GM20431 (cell line): ENCODE measurements around the gene CPOX.
"Not testable (repeated sequence)": the region's sequence is repeated elsewhere in the genome, so short reads cannot be mapped to it uniquely, and the experiment has no call there.

Experiments
- in situ Hi-C: fragments of 300-500 bp; cut with MseI, MboI; formaldehyde crosslinking; loops from one replicate; pipeline ENCODE4 v1.15.0; 2020; ENCODE audit warnings: low sequenced_read_pairs; ENCODE audit not compliant: unreplicated experiment

The CPOX gene

DNA sequence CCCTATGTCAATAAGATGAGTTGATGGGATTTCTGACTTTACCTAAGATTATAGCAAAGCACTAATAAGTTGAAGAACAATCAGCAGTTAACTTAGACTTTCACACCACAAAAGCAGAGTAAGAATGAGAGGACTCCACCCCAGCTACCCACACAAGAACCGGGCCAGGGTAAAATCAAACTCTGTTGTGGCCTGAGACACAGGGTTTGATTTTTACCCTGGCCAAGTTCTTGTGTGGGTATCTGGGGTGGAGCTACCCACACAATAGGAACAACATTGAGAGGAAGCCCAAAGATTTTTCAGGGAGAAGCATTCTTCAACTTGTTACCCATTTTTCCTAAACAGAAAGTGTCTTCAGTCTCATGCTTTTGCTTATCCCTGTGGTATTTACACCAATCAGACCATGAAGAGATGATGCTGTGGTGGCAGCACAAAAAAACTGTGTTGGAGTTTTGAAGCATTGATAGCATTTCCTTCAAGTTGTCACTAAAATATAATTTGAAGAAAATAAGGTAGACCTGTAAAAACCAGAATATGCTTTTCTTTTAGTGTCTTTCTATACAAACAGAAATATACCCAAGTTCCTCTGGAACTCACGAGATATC lies 25.6 kb downstream of the CPOX start:
- in situ Hi-C loops, result no loop called here

DNA sequence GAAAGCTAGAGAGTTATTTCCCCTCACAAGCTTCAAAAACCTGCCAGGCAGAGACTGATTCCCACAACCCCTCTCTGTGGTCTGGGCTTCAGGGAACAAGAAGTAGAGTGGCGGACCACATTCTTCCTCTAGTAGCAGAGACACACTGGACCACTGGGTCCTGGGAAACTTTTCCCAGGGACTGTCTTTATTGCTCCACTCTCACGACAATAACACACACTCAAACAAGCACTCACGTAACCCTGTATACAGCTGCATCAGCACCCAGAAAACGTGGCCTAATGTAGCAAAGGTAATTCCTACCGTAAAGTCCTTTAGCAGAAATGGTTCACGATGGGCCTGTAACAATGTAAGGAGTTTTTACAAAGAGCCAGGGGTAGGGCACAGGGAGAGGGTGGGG lies 27.6 kb downstream of the CPOX start:
- in situ Hi-C loops, result no loop called here

DNA sequence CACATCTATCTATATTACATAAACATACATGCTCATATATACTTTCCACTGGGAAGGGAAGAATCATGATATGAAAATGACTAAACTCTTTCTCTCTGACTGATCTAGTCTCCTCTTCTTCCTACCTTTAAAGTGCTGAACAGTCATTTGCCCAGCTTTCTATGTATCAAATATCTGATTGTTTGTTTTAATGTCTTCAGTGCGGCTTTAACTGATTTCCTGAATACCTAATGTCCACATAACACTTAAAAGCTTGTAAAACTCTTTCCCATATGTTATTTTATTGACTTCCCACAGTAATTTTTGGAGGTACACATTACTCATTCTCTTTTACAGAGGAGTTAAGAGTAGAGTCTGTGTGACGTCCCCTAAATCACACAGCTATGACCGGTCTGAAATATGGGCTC lies 28.2 kb downstream of the CPOX start:
- in situ Hi-C loops, result no loop called here

DNA sequence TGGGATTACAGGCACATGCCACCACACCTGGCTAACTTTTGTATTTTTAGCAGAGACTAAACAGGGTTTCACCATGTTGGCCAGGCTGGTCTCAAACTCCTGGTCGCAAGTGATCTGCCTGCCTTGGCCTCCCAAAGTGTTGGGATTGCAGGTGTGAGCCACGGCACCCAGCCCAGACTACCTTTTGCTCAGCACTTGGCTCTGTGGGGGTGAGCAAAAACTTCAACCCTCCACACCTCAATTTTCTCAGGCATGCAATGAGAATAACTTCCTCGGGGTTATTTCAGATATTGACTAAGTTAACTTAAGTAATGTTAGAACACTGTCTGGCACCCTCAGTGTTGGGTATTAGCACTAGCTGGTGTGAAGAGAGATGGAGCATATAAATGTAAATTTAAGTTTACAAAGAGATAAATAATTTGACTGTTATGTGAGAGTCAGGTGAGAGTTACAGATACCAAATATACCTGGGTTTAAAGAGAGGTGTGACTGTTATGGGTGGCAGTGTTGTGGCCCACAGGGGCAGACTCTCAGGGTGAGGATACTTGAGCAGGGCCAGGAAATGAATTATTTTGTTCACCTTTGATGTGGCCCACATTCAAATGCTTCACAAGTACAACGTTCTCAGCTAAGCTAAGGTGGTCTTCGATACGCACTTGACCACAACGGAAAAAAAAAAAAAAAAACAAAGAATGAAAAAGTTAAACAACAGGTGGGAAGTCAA lies 29.0 kb downstream of the CPOX start:
- in situ Hi-C loops, result no loop called here

DNA sequence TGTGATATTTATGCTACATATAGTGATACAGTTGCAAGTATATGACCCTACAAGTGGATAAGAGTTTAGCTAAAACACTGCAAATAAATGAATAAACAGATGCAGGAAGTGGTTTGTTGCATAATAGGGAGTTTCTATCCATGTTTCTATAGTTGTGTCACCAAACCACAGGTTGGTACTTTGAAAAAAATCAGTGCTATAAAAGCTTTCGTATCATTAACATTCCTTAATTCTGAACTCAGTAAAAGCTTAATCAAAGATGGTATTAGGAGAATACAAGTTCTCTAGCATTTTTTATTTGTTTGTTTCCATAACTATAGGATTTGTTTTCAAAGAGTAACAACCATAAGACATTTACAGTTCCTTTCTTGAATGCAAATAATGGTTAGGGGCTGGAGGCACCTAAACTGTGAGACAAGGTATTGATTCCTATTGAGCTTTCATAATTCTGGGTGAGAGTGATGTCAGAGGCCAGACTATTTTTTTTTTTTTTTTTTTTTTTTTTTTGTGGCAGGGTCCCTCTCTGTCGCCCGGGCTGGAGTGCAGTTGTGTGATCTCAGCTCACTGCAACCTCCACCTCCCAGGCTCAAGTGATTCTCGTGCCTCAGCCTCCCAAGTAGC lies 29.6 kb downstream of the CPOX start:
- in situ Hi-C loops, result no loop called here

DNA sequence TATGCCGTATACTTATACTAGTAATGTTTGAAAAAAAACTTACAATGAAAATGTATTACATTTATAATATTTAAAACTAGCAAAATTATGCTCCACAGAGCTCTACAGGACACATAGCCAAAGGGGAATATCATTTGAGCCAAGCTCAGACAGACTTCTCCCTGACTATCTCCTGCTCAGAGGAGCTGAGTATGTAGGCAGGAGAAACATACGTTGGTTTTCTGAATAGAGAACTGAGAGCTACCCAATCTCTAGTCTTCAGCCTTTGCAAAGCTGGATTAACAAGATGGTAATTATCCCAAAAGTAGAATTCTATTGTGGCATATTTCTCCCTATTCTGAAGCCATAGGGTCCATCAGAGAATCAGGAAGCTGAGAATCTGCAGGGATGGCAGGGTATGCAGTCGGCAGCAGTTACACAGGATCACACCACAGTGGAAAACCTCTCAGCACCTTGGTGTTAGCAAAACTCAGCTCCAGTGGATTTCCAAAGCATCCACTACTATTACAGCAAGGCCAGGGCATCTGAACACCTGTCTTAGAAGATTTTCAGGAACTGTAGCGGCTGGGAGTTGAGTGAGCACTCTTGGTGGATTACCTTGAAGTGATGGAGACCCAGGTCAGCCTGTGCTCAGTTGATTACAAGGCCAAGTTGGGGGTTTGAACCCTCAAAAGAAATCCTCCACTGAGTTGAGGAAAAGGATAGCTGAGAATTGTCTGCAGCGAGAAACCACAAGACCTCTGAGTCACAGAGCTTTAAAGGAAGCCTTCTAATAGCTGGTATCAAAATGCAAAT lies 31.5 kb downstream of the CPOX start:
- in situ Hi-C loops, result no loop called here

DNA sequence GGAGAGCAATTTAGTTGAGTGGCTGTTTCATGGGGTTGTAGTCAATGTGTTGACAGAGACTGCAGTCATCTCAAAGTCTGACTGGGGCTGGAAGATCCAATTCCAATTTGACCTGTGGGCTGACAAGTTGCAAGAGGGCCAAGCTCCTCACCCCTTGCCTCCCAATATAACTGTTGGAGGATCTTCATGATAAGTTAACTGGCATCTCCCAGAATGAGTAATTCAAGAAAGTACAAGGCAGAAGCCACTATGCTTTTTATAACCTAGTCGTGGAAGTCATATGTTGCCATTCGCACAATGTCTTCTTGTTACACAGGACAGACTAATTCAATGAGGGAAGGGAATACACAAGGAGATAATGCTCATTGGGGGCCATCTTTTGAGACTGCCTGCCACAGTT lies 32.5 kb downstream of the CPOX start:
- in situ Hi-C loops, result no loop called here

DNA sequence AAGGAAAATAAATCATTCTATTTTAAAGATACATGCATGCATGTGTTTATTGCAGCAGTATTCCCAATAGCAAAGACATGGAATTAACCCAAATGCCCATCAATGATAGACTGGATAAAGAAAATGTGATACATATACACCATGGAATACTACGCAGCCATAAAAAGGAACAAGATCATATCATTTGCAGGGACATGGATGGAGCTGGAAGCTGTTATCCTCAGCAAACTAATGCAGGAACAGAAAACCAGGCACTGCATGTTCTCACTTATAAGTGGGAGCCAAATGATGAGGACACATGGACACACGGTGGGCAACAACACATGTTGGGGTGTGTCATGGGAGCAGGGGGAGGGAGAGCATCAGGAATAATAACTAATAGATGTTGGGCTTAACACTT lies 33.6 kb downstream of the CPOX start:
- in situ Hi-C loops, result not testable (repeated sequence)

DNA sequence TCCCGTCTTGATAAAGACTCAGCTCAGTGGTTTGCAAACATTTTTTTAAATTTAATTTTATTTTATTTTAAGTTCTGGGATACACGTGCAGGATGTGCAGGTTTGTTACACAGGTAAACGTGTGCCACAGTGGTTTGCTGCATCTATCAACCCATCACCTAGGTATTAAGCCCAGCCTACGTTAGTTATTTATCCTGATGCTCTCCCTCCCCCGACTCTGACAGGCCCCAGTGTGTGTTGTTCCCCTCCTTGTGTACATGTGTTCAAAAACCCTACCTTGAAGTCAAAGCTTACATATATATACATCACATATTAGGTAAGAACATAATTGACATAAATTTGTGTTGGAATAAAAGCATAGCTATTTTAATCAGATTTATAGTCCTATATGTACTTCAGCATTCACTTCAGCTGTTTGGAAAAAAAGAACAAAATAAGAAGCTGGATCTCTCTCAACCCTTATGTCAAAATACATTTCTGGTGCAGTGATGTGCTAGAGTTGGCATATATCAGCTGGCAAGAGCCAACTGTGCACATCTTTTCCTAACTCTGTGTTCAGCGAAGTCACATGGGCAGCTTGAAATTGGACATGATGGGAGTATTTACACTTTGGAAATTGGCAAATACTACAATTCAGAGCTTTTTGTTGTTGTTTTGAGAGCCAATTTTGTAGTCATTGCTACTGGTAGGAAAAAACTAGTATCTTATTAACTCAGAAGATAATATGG lies 35.1 kb downstream of the CPOX start:
- in situ Hi-C loops, result no loop called here

DNA sequence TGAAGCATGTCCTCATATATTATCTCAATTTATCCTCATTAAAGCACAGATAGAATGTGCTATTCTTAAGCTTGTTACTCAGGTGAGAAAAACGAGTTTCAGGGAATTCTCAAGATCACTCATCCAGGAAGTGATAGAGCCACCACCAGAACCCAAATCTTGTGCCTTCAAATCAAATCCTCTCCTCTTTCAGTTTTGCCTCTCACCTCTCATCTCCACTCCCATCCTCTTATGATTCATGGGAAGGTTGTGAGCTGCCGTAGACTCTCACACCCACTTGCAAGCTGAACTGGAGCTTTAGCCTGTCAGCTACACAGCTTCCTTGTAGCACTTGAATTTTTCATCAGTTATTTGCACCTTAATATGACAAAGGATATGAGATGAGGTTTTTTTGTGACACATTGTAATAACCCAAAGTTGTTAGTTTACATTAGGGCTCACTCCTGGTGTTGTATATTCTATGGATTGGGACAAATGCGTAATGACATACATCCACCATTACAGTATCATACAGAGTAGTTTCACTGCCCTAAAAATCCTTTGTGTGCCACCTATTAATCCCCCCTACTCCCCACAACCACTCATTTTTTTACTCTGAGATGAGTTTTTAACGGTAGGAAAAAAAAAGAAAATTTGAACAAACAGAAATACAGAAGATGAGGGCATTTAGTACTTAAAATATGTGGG lies 35.9 kb downstream of the CPOX start:
- in situ Hi-C loops, result no loop called here

DNA sequence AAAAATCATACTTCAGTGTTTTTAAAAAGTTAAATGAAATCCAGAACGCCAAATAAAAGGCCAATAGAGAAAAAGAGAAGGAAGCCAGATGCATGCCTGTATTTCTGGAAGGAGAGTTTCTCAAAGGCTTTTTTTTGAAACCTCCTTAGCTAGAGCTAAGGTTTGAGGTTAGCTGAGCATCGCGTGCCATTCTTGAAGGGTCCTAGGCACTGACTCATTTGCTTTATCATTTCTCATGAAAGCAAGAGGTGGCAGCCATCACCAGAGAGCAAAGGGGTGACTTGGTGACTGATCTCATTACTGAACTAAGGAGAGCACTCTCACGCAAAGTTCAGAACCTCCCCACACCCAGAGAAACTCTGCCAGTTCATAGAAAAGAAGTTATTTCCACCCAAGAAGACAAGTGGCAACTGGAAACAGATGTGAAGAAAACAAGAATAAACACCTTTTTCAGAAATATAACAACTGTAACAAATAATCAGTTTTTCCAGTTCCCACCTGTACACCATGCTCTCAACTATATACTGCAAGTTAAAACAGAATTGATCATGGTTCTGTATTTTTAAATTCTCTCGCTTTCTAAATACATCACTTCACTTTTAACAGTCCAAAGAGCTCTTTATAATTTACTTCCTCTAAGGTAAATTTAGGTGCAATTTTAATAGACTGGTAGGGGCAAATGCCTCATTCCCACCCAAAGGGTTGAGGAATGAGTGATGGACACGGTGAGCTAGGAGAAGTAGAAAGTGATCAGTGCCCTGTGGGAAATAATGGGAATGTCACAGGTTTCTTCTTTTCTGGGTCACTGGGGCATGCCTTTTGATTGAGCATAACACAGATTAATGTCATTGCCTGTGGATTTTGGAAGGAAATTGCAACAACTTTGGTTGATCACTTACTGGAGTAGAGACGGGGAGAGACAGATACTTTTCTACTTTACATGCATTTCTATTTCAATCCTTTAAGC lies 37.0 kb downstream of the CPOX start:
- in situ Hi-C loops, result no loop called here

DNA sequence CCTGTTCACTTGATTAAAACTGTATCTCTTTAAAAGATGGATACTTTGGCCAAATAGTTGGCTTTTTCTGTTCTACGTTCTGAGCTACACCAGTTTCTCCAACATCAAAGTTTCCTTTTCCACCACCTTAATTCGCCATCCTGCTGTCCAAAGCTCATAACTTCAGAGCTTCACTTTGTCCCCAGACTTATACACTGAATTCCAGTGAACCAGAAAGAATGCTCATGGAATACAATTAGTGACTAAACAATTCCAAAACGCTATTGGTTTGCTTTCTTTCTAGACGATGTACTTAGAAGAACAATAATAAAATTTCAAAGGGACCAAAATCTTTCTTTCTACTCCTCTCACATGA lies 38.4 kb downstream of the CPOX start:
- in situ Hi-C loops, result no loop called here

DNA sequence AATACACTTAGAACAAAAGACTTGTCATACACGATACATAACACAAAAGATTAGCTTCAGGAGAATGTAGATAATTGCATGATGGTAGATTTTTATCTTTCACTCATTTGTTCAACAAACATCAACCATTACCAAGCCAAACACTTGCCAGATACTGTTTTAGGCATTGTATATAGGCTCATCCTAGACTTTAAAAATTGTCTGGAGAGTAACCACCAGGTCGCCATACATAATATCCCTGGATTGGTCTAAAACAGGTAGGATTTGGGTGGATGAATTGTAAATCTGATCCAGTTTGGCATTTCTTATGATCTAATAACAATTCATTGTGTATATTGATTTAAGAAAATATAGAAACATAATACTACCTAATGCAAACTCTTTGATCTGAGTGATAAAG lies 38.8 kb downstream of the CPOX start:
- in situ Hi-C loops, result no loop called here

DNA sequence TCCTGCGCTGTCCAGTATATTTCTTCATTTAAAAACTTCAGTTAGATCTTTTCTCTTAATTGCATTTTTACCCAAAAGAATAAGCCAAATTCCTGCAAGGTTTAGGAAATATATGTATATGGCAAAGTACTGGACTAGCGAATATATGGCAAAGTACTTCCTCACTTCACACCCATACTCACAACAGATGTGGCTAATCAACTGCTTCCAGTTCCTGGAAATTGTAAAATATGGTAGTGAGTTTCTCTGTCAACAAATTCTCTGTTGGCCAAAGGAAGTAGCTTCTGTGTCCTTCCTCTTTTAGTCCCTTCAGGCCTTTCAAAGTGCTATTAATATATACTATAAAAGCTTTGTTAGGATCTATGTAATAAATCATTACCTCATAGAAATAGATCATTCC lies 39.7 kb downstream of the CPOX start:
- in situ Hi-C loops, result no loop called here

DNA sequence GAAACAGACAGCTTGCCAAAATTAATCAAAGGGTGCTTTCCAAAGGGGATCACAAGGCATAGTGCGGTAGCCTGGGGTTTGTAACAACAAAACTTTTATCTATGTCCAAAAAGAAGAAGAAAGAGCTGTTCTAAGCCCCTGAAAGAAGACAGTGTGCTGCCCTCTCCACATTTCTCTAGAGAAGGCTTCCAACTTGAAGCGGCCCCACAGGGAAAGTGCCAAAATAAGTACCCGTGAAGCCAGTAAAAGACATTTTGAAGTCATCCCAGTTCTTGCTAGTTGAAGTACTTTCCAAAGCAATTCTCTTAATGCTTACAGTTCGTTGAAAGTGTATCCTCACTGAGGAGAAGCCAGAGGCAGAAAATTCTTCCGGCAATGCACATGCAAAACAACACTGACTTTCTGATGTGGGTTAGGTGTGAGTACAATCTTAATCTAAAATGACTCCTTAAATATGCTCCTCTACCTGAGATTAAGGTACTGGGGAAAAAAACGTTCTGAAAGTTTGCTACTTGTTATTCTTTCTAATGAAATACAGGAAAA lies 40.3 kb downstream of the CPOX start:
- in situ Hi-C loops, result no loop called here

DNA sequence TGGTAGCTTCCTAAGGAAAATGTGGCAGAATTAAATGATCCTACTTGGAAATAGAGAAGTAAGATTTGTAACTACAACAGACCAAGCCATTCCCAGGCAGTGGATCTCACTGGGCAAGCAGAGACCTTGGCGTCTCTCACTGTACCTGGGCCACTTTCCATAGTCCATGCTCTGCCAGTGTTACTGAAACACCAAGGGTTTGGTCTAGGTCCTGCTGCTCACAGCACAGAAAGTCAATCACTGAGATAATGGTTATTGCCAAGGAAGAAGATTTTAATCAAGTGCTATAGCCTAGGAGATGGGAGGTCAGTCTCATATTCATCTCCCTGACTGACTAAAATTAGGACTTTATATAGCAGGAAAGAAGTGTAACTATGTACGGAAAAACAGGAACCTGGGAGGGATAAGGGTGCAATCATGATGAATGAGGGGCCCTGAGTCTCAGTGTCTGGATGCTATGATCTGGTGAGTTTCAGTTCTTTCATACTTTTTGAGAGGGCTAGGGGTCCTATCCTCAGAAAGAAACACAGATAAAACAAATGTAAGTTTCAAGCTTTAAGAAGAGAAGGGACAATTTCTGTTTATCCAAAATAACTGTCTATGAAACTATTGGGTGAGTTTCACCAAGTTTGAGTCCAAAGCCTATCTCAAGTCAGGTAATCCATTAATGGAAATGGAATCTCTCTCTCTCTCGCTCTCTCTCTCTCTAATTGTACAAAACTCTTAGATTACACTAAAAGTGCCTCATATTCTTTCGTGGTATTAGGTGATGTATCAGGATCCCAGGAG lies 41.0 kb downstream of the CPOX start:
- in situ Hi-C loops, result no loop called here

DNA sequence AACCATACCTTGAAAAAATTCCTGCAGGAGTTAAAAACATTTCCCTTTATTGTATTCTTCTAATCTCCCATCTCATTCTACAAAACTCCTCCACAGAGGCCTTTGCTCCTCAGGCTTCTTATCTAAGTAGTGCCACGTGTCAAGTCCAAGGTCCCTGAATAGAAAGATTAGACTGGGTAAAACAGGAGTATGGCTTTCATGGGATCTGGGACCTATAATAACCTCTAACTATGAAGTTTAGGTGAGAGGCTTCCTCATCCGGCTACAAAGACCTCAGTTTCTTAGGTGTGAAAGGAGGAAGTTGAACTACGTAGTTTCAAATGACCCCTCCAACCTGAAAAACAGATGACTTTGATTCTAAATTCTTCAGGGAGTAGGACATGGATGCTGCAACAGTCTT lies 41.7 kb downstream of the CPOX start:
- in situ Hi-C loops, result no loop called here

DNA sequence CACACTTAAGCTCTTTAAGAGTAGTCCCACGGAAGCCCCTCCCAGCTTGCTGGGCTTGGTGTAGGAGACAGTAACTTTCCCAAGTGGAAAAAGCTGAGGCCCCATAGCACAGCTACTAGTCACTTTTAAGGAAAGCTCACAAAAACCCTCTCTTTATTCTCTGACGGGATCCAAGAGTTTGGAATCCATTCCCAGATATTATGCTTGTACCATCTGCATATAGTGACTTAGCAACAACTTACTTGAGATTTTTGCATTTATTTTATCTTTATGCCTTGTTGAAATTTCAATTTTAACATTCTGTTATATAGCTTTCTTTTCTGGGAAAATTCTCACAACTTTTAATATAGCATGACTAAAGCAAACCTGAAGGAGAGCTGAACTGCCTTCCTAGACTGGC lies 42.2 kb downstream of the CPOX start:
- in situ Hi-C loops, result no loop called here
